Gastrocnemius medialis (tissue), 4 donors: ENCODE data around the gene MTFP1. TPM values are rescaled to one million over a fixed set of nuclear protein-coding genes. Genes with fewer than 3 reads are reported as not detected.

Experiments used
- ATAC-seq, 2 donors: fragments of 150-250 bp; one replicate each; pipeline ENCODE4 v1.9.1; 2016
- DNase-seq, 2 donors: peaks; one replicate each; pipeline ENCODE4 v3.0.0-alpha.2; 2019
- H3K27ac ChIP-seq, 4 donors: fragments of 200-600 bp; sonication (generic); 1 replicate in 1 of 4; 2 replicates in 3 of 4; pipeline ENCODE4 v1.5.1; 2016 to 2018; ENCODE audit warnings: mild to moderate bottlenecking in 2 of 4, moderate library complexity in 1 of 4
- H3K27me3 ChIP-seq, 3 donors: fragments of 200-600 bp; sonication (generic) in 2 of 3; 1 replicate in 1 of 3; 2 replicates in 2 of 3; pipeline versions ENCODE4 v1.5.1 to v1.6.0; 2016 to 2019; ENCODE audit warnings: mild to moderate bottlenecking in 1 of 3, moderate library complexity in 1 of 3
- H3K36me3 ChIP-seq, 2 donors: fragments of 200-600 bp; sonication (generic) in 1 of 2; one replicate each; pipeline ENCODE4 v1.5.1; 2017 to 2018
- H3K4me1 ChIP-seq, 2 donors: fragments of 200-600 bp; sonication (generic) in 1 of 2; one replicate each; pipeline ENCODE4 v1.5.1; 2016 to 2017; ENCODE audit warnings: mild to moderate bottlenecking in 2 of 2
- H3K4me3 ChIP-seq, 4 donors: fragments of 200-600 bp; sonication (generic) in 3 of 4; 1 replicate in 1 of 4; 2 replicates in 3 of 4; pipeline ENCODE4 v1.5.1; 2016 to 2019; ENCODE audit warnings: mild to moderate bottlenecking in 2 of 4
- H3K9me3 ChIP-seq, 3 donors: fragments of 200-600 bp; sonication (generic) in 2 of 3; 1 replicate in 1 of 3; 2 replicates in 2 of 3; pipeline ENCODE4 v1.5.1; 2016 to 2019
- POLR2A ChIP-seq, 2 donors: fragments of 450-650 bp; IDR thresholded peaks; one replicate each; pipeline ENCODE4 v1.6.1; 2017; ENCODE audit warnings: antibody characterized with exemption in 2 of 2, mild to moderate bottlenecking in 2 of 2, moderate library complexity in 2 of 2
- in situ Hi-C, 4 donors: fragments of 200-750 bp; cut with MboI; loops; one replicate each; pipeline versions ENCODE4 v1.15.0 to v1.8.0; 2017; ENCODE audit warnings: low sequenced_read_pairs in 4 of 4
- intact Hi-C: fragments of 100-400 bp; cut with DNase I; formaldehyde crosslinking; loops from one replicate; pipeline ENCODE4 v1.15.1; 2023; ENCODE audit warnings: low total_unique reads
- total RNA-seq, 4 donors: library from RNA; depleted of rRNA; stranded (reverse); fragments of >200 nt; gene quantifications; one replicate each; pipeline versions ENCODE4 v1.1.0 to v1.2.3, GENCODE V29; 2016
- TF ChIP-seq, protein P1 (sequence below), 5 experiments: fragments of 450-650 bp in 3 of 5; fragments of 200-600 bp in 2 of 5; sonication (generic) in 2 of 5; IDR thresholded peaks in 4 of 5; conservative IDR thresholded peaks in 1 of 5; 1 replicate in 4 of 5; 2 replicates in 1 of 5; pipeline ENCODE4 v1.5.1; 2016 to 2019; ENCODE audit warnings: antibody characterized with exemption in 5 of 5, mild to moderate bottlenecking in 3 of 5, moderate library complexity in 3 of 5

Gene MTFP1
- total RNA-seq, 4 donors from 2014 or later, result 15.9 to 57.7 (median 44.5) TPM

DNA sequence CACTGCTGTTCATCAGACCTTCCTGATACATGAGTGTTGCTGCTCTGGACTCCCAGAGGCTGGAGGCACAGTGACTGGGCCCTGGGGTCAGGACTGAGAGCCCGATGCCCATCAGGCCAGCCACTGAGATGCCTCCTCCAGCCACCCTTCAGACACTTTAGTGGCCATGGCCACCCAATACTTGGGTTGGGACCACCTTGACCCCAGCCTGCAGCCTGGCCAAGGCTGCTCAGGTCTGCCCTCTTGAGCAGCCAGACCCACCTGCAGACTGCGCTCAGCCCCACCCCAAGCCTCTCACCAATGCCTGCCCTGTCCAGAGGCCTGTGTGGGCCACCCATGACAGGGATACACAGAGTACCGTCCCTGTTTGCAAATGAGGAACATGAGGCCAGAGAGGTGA, 42.5 kb upstream of the MTFP1 start:
- ATAC-seq (no peak), DNase-seq (no peak)
- Histone ChIP-seq H3K4me1 (peaks cover 7% of the 10 kb centered on the region in 2 donors), H3K9me3 (no peaks in the 10 kb centered on the region), H3K36me3 (peaks cover 0 to 47% of the 10 kb centered on the region in 2 donors), H3K27ac (no peak overlapping the region), H3K4me3 (no peak overlapping the region), H3K27me3 (no peaks in the 10 kb centered on the region)
- in situ Hi-C loops, result loop anchor here (10.0 to 25.0 kb wide), 3 partner anchors 98 to 271 kb away; partner anchors contain the start of genes CASTOR1 (in 1 of the 4) and OSM (in 1 of the 4)
- TF ChIP-seq, protein P1, sequence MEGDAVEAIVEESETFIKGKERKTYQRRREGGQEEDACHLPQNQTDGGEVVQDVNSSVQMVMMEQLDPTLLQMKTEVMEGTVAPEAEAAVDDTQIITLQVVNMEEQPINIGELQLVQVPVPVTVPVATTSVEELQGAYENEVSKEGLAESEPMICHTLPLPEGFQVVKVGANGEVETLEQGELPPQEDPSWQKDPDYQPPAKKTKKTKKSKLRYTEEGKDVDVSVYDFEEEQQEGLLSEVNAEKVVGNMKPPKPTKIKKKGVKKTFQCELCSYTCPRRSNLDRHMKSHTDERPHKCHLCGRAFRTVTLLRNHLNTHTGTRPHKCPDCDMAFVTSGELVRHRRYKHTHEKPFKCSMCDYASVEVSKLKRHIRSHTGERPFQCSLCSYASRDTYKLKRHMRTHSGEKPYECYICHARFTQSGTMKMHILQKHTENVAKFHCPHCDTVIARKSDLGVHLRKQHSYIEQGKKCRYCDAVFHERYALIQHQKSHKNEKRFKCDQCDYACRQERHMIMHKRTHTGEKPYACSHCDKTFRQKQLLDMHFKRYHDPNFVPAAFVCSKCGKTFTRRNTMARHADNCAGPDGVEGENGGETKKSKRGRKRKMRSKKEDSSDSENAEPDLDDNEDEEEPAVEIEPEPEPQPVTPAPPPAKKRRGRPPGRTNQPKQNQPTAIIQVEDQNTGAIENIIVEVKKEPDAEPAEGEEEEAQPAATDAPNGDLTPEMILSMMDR (IDR thresholded peaks at IDR 0.05 in 4 of 5, conservative IDR thresholded peaks at IDR 0.05 in 1 of 5), result no peak
- no peak for TF ChIP-seq POLR2A (IDR thresholded peaks at IDR 0.05)
- intact Hi-C loops, result no loop called here

DNA sequence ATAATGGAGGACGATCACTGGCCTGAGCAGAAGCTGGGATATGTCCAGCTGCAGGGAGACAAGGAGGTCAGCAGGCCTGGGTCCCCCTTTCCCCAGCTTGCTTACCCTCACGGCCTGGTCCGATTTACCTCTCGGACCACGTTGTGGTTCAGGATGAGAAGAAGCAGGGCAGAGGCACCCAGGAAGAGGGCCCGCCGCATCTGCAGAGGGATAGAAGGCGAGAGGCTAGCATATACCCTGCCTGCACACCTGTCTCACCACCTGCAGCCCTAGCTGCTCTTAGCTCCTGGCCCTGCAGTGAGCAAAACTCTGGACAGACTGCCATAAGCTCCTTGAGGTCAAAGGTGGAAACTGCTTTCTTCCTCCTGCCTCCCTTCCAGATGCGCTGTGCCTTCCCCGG, 39.6 kb upstream of the MTFP1 start:
- Histone ChIP-seq H3K36me3 (peaks cover 0 to 29% of the 10 kb centered on the region in 2 donors), H3K4me1 (peaks cover 7% of the 10 kb centered on the region in 2 donors), H3K27ac (no peak overlapping the region), H3K9me3 (no peaks in the 10 kb centered on the region), H3K27me3 (no peaks in the 10 kb centered on the region), H3K4me3 (peak overlapping the region in 1 of 4 donors; percentile 73)
- DNase-seq, result no peak
- in situ Hi-C loops, result loop anchor here (5.0 to 25.0 kb wide), 4 partner anchors 101 to 274 kb away; partner anchors contain the start of genes CASTOR1 (in 1 of the 4) and OSM (in 1 of the 4)
- no peak for ATAC-seq
- intact Hi-C loops, result loop anchor here (5.0 kb wide), 2 partner anchors 59 to 279 kb away; partner anchors contain the start of gene TBC1D10A
- TF ChIP-seq, protein P1 (IDR thresholded peaks at IDR 0.05 in 4 of 5, conservative IDR thresholded peaks at IDR 0.05 in 1 of 5), result no peak
- TF ChIP-seq POLR2A (IDR thresholded peaks at IDR 0.05), result no peak

DNA sequence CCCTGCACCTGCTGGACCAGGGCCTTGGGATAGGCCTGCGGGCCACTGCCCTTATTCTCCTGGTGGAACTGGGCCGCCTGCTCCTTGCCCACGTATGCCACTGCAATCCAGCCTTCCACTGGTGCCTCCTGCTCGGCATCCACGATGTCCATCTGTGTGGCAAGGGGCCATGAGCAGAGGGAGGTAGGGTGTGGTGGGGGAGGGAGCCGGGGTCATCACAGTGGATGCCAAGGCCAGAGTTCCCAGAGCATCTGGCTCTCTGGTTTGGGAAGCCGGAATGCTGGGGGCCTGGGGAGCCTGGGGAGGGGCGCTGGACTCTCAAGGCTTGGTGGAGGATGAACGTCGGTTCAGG, 39.0 kb upstream of the MTFP1 start:
- H3K9me3 ChIP-seq, result no peaks in the 10 kb centered on the region
- H3K4me3 ChIP-seq, result peak overlapping the region; percentile 62 to 73 (median 66)
- DNase-seq, result peak in 1 of 2 donors; percentile 19
- H3K27me3 ChIP-seq, result no peaks in the 10 kb centered on the region
- in situ Hi-C loops (loop anchor here (5.0 to 25.0 kb wide), 4 partner anchors 102 to 274 kb away; partner anchors contain the start of genes CASTOR1 (in 1 of the 4) and OSM (in 1 of the 4)), intact Hi-C loops (loop anchor here (5.0 kb wide), 2 partner anchors 59 to 279 kb away; partner anchors contain the start of gene TBC1D10A)
- H3K27ac ChIP-seq, result peak overlapping the region; percentile 58 to 71 (median 64)
- no peak for ATAC-seq
- no peak for TF ChIP-seq POLR2A (IDR thresholded peaks at IDR 0.05)
- TF ChIP-seq, protein P1 (IDR thresholded peaks at IDR 0.05 in 4 of 5, conservative IDR thresholded peaks at IDR 0.05 in 1 of 5), result no peak
- H3K36me3 ChIP-seq, result peaks cover 0 to 23% of the 10 kb centered on the region in 2 donors
- peaks cover 7% of the 10 kb centered on the region in 2 donors for H3K4me1 ChIP-seq

DNA sequence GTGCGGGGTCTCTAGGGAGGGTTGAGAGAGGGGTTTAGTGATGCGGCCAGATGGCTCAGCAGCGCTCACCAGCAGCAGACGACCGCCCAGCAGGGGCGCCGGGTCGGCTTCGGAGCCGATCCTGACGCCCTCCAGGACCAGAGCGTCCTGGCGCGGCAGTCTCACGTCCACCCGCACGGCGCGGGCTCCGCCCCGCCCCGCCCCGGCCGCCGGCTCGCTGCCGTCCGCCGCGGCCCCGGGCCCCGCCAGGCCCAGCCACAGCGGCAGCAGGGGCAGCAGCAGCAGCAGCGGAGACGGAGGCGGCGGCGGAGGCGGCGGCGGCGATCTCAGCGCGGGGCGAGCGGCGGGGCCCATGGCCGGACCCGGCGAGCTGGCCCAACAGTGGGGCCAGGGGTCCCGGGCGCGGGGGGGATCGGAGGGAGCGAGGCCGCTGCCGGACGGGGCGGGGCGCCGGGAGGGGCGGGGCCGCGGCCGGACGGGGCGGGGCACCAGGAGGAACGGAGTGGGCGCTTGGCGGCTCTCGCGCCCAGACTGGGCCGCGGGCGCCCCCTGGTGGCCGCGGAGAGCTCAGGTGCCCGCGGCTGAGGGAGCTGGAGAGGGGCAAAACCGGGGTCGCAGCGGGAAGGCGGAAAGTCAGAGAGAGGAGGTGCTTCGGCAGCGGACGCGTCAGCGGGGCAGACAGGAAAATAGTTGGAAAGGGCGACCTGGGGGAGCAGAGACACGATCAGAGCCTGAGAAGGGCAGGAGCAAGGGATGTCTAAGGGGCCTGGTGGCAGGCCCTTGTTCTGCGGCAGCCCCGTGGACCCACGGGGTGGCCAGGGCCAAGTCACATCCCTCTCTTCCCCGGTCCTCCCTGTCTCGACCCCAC, 38.4 kb upstream of the MTFP1 start, which contains the start of gene RNF215:
RNF215 (minus strand) TSS at position 452 of the 868 bp plus-strand sequence; CDS start at position 354, 98 bp downstream.
- Histone ChIP-seq H3K9me3 (no peaks in the 10 kb centered on the region), H3K27ac (peak within 1 kb of the TSS; percentile 58 to 71 (median 64)), H3K27me3 (no peaks in the 10 kb centered on the region), H3K36me3 (peaks cover 0 to 17% of the 10 kb centered on the region in 2 donors), H3K4me3 (peak within 1 kb of the TSS; percentile 62 to 73 (median 66)), H3K4me1 (peaks cover 7% of the 10 kb centered on the region in 2 donors)
- ATAC-seq, result peak; percentile 93 to 95
- TF ChIP-seq, protein P1 (IDR thresholded peaks at IDR 0.05 in 4 of 5, conservative IDR thresholded peaks at IDR 0.05 in 1 of 5), result peak; percentile 86 to 98 (median 97)
- no peak for TF ChIP-seq POLR2A (IDR thresholded peaks at IDR 0.05)
- peak; percentile 50 to 66 for DNase-seq
- in situ Hi-C loops (loop anchor here (5.0 to 25.0 kb wide), 4 partner anchors 102 to 275 kb away; partner anchors contain the start of genes CASTOR1 (in 1 of the 4) and OSM (in 1 of the 4)), intact Hi-C loops (loop anchor here (1.0 to 5.0 kb wide), 5 partner anchors 31 to 280 kb away; partner anchors contain the start of genes SF3A1 and TBC1D10A)
